Hematopoietic multipotent progenitor cell treated with erythropoietin and hydrocortisone succinate and interleukin-3 and kit ligand, for 4 days (in vitro differentiated cells): ENCODE data around the gene CMTM4.
A peak's percentile ranks its signal among the peaks of the same experiment; 100 is the strongest.
"Not testable (repeated sequence)": the region's sequence is repeated elsewhere in the genome, so short reads cannot be mapped to it uniquely, and the experiment has no call there.

ENCODE experiments used
- DNase-seq: peaks from one replicate; pipeline ENCODE4 v3.0.0-alpha.2; 2015

Gene CMTM4

GRCh38 chr16:66703406-66704215 is 7.1 kb upstream of the CMTM4 start:
- DNase-seq = no peak

GRCh38 chr16:66701516-66701915 is 5.0 kb upstream of the CMTM4 start:
- DNase-seq = no peak

- peak; percentile 19 for DNase-seq
These were observed 4.5 kb upstream of the CMTM4 start for GRCh38 chr16:66701026-66701425.

- no peak for DNase-seq
These were observed 3.4 kb upstream of the CMTM4 start for GRCh38 chr16:66699898-66700297.

- DNase-seq = no peak
These were observed 1.5 kb upstream of the CMTM4 start for GRCh38 chr16:66698046-66698445.

GRCh38 chr16:66695935-66696668 is 441 bp downstream of the CMTM4 start:
- DNase-seq = no peak

- peak; percentile 60 for DNase-seq
These were observed 1.0 kb downstream of the CMTM4 start for GRCh38 chr16:66695471-66695934.

- no peak for DNase-seq
These were observed 3.4 kb downstream of the CMTM4 start for GRCh38 chr16:66693149-66693548.

GRCh38 chr16:66692341-66692740 is 4.2 kb downstream of the CMTM4 start:
- DNase-seq = no peak

- DNase-seq = no peak
These were observed 5.3 kb downstream of the CMTM4 start for GRCh38 chr16:66691234-66691633.

- no peak for DNase-seq
These were observed 6.3 kb downstream of the CMTM4 start for GRCh38 chr16:66690106-66690847.

- DNase-seq = no peak
These were observed 7.3 kb downstream of the CMTM4 start for GRCh38 chr16:66689282-66689681.

- no peak for DNase-seq
These were observed 8.5 kb downstream of the CMTM4 start for GRCh38 chr16:66687906-66688625.

GRCh38 chr16:66685501-66686115 is 10.9 kb downstream of the CMTM4 start:
- DNase-seq = not testable (repeated sequence)

GRCh38 chr16:66682271-66682670 is 14.3 kb downstream of the CMTM4 start:
- no peak for DNase-seq

GRCh38 chr16:66681676-66682075 is 14.9 kb downstream of the CMTM4 start:
- DNase-seq = no peak

- DNase-seq = no peak
These were observed 18.2 kb downstream of the CMTM4 start for GRCh38 chr16:66678337-66678736.

GRCh38 chr16:66677836-66678235 is 18.7 kb downstream of the CMTM4 start:
- no peak for DNase-seq

- no peak for DNase-seq
These were observed 19.4 kb downstream of the CMTM4 start for GRCh38 chr16:66677179-66677578.

- DNase-seq = no peak
These were observed 19.9 kb downstream of the CMTM4 start for GRCh38 chr16:66676599-66676998.

GRCh38 chr16:66673691-66674090 is 22.9 kb downstream of the CMTM4 start:
- peak; percentile 8 for DNase-seq

- no peak for DNase-seq
These were observed 25.7 kb downstream of the CMTM4 start for GRCh38 chr16:66670691-66671388.
